ENCODE data around the gene SUGCT.

SUGCT gene

DNA sequence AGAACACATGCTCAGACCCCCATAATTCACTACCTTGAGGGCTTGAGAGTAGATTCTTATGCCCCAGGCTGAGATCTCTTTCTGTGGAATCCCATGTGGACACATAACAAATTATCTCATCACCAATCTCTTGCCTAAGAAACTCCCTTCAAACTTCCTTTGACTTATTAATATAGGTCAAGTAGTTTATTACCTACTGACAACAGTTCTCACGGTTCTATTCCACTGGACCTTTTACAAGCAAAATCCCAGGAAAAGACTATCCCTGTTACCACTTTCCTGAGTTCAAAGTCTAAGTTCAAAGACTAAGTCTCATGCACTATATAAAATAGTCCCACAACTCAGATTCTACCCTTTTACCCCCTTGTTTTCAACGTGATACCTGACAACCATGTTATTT, 754.7 kb downstream of the SUGCT start:
- no peak for DNase-seq

GRCh38 chr7:40890088-40890692, 755.4 kb downstream of the SUGCT start:
- DNase-seq, result no peak

- no peak for DNase-seq
Observed at GRCh38 chr7:40891232-40891631, 756.4 kb downstream of the SUGCT start.

GRCh38 chr7:40899151-40899550, 764.3 kb downstream of the SUGCT start:
- DNase-seq, result no peak

GRCh38 chr7:40899636-40900507, 765.1 kb downstream of the SUGCT start:
- no peak for DNase-seq

DNA sequence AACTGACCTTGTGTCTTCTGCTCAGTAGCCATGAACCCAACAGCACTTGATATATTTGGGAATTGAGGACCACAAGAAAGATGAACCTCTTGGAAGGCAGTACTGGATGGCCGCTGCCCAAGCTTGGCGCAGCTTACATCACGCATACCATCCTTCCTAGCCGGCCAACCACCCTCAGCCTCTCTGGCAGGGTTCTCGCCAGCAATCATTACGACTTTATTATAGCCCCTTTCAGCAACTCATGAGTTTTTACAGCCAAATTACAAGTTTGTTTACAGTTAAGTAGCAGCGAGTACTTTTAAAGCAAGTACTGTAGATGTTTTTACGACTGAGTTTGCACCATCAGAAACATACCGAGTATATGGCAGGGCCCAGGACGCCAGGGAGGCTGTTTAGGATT, 769.1 kb downstream of the SUGCT start:
- DNase-seq, result no peak

- no peak for DNase-seq
Observed at GRCh38 chr7:40907286-40907685, 772.5 kb downstream of the SUGCT start.

GRCh38 chr7:40909346-40909980, 774.7 kb downstream of the SUGCT start:
- DNase-seq, result no peak

Data from NCI-H2171 treated with DMSO at 0.1 percent for 48 hours (cell line).